Smooth muscle cell (in vitro differentiated cells): ENCODE data around the gene FADD. TPM values are rescaled to one million over a fixed set of nuclear protein-coding genes. Genes with fewer than 3 reads are reported as not detected.

Source experiments
- DNase-seq: peaks from one replicate; lab custom pipeline; 2025; ENCODE audit not compliant: unreplicated experiment; lab: John Stamatoyannopoulos, UW
- H2AFZ ChIP-seq: fragments of 200-600 bp; sonication (generic); 2 replicates; pipeline ENCODE4 v1.6.0; 2016; ENCODE audit warnings: antibody characterized with exemption, low read depth, mild to moderate bottlenecking
- H3F3A ChIP-seq: fragments of 200-600 bp; sonication (generic); 2 replicates; pipeline ENCODE4 v1.6.0; 2017; ENCODE audit warnings: antibody characterized with exemption, low read depth
- H3K27ac ChIP-seq: fragments of 200-600 bp; sonication (generic); 2 replicates; pipeline ENCODE4 v1.5.1; 2016; ENCODE audit warnings: low read depth, mild to moderate bottlenecking
- H3K27me3 ChIP-seq: fragments of 200-600 bp; sonication (generic); 2 replicates; pipeline ENCODE4 v1.6.1; 2016; ENCODE audit warnings: low read depth, mild to moderate bottlenecking
- H3K36me3 ChIP-seq: fragments of 200-600 bp; sonication (generic); 2 replicates; pipeline ENCODE4 v1.5.1; 2016; ENCODE audit warnings: low read depth
- H3K4me1 ChIP-seq: fragments of 200-600 bp; sonication (generic); 2 replicates; pipeline ENCODE4 v1.5.1; 2016; ENCODE audit warnings: low read depth
- H3K4me2 ChIP-seq: fragments of 200-600 bp; sonication (generic); 2 replicates; pipeline ENCODE4 v1.6.0; 2016; ENCODE audit warnings: mild to moderate bottlenecking
- H3K4me3 ChIP-seq: fragments of 200-600 bp; sonication (generic); 2 replicates; pipeline ENCODE4 v1.5.1; 2016; ENCODE audit warnings: mild to moderate bottlenecking
- H3K79me2 ChIP-seq: fragments of 200-600 bp; sonication (generic); 2 replicates; pipeline ENCODE4 v1.6.0; 2016; ENCODE audit warnings: low read depth, mild to moderate bottlenecking
- H3K9ac ChIP-seq: fragments of 200-600 bp; sonication (generic); 2 replicates; pipeline ENCODE4 v1.6.0; 2016; ENCODE audit warnings: low read depth
- H3K9me3 ChIP-seq: fragments of 200-600 bp; sonication (generic); replicated peaks from 2 replicates; pipeline ENCODE4 v1.5.1; 2016; ENCODE audit warnings: low read depth
- H4K20me1 ChIP-seq: fragments of 200-600 bp; sonication (generic); 2 replicates; pipeline ENCODE4 v1.6.0; 2016; ENCODE audit warnings: low read depth
- CTCF ChIP-seq: fragments of 200-600 bp; sonication (generic); IDR thresholded peaks from 2 replicates; pipeline ENCODE4 v1.5.1; 2017; ENCODE audit warnings: borderline replicate concordance, mild to moderate bottlenecking, antibody characterized with exemption; ENCODE audit not compliant: insufficient read depth, poor library complexity, severe bottlenecking
- WGBS: methylation state at CpG from one replicate; pipeline ENCODE4 v1.1.7; 2016; ENCODE audit warnings: low lambda C conversion rate; 5-methylcytosine and 5-hydroxymethylcytosine counted together
- polyA plus RNA-seq: library from polyadenylated mRNA; unstranded; fragments of >200 nt; fragmentation: Nextera tagmentation; extraction: Ambion mirVana; gene quantifications from 2 replicates; pipeline ENCODE4 v1.2.1, GENCODE V29; 2016
- total RNA-seq: library from RNA; depleted of rRNA; stranded (reverse); fragments of >200 nt; gene quantifications from 2 replicates; pipeline ENCODE4 v1.2.3, GENCODE V29; 2014

The FADD gene
- total and polyA plus RNA-seq, 2 experiments from 2014 or later = 22.2 to 41.3 TPM

GRCh38 chr11:70250876-70251658, 48.0 kb downstream of the FADD start:
- H3K9ac ChIP-seq = no peak overlapping the region
- H3K36me3 ChIP-seq = no peaks in the 10 kb centered on the region
- no peak overlapping the region for H3K4me2 ChIP-seq
- whole genome bisulfite sequencing = 78% methylated on average over 16 of the region's 16 CpGs
- no peak for DNase-seq
- no peaks in the 10 kb centered on the region for H3K79me2 ChIP-seq
- no peak overlapping the region for H3K4me3 ChIP-seq
- H3K27me3 ChIP-seq = no peaks in the 10 kb centered on the region
- H2AFZ ChIP-seq = no peak overlapping the region
- H3K9me3 ChIP-seq = no peaks in the 10 kb centered on the region
- TF ChIP-seq CTCF = no peak
- H3K27ac ChIP-seq = no peak overlapping the region
- H3K4me1 ChIP-seq = no peaks in the 10 kb centered on the region
- H4K20me1 ChIP-seq = no peaks in the 10 kb centered on the region
- no peaks in the 10 kb centered on the region for H3F3A ChIP-seq

GRCh38 chr11:70251659-70252321, 48.7 kb downstream of the FADD start:
- Histone ChIP-seq H3K79me2 (no peaks in the 10 kb centered on the region), H3K4me2 (no peak overlapping the region), H2AFZ (no peak overlapping the region), H3K4me1 (no peaks in the 10 kb centered on the region), H3F3A (no peaks in the 10 kb centered on the region), H4K20me1 (no peaks in the 10 kb centered on the region), H3K9ac (no peak overlapping the region), H3K9me3 (no peaks in the 10 kb centered on the region), H3K4me3 (no peak overlapping the region), H3K27ac (no peak overlapping the region), H3K36me3 (no peaks in the 10 kb centered on the region), H3K27me3 (no peaks in the 10 kb centered on the region)
- no peak for DNase-seq
- WGBS = 91% methylated on average over 21 of the region's 21 CpGs
- no peak for TF ChIP-seq CTCF

- no peaks in the 10 kb centered on the region for H4K20me1 ChIP-seq
- H3K9me3 ChIP-seq = no peaks in the 10 kb centered on the region
- no peak overlapping the region for H2AFZ ChIP-seq
- no peak overlapping the region for H3K9ac ChIP-seq
- H3K4me3 ChIP-seq = no peak overlapping the region
- no peaks in the 10 kb centered on the region for H3K27me3 ChIP-seq
- H3F3A ChIP-seq = no peaks in the 10 kb centered on the region
- H3K79me2 ChIP-seq = no peaks in the 10 kb centered on the region
- TF ChIP-seq CTCF = no peak
- 96% methylated on average over 12 of the region's 12 CpGs for WGBS
- DNase-seq = no peak
- H3K36me3 ChIP-seq = no peaks in the 10 kb centered on the region
- H3K4me1 ChIP-seq = no peaks in the 10 kb centered on the region
- H3K4me2 ChIP-seq = no peak overlapping the region
- H3K27ac ChIP-seq = no peak overlapping the region
Observed at GRCh38 chr11:70252844-70253243, 49.7 kb downstream of the FADD start.
